ENCODE data around the gene RPTOR.

DNA sequence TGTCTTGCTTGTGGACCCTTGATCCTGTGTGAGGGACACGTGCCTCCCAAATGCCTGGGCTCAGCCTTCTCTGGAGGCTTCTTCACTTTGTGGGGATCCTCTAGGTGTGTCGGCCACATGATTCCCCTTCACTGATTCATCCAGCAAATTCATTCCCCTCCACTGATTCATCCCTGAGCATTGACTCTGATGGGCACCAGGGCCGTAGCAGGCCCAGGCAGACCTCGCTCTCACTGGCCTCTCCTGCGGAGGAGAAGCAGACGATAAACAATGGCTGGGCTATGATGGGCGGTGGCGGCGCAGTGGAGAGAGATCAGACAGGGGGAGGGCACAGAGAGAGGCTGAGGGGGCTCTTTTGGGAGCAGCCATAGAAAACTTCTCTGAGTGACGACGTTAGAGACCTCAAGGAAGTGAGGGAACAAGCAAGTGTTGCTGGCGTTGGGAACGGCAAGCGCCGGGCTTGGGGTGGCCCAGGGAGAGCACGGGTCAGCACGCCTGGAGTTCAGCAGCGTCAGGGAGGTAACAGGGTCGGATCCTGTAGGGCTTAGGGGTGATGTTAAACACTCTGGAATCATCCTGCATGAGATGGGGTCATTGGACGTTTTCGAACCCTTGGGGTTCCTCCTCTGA lies 17.5 kb upstream of the RPTOR start:
- TF ChIP-seq FOXM1 (IDR thresholded peaks at IDR 0.05; ENCODE audit: low read depth) (no peak), CTCF (IDR thresholded peaks at IDR 0.05) (no peak), YY1 (IDR thresholded peaks at IDR 0.05; ENCODE audit: low read depth) (no peak), JUND (IDR thresholded peaks at IDR 0.05) (no peak), MAX (IDR thresholded peaks at IDR 0.05; ENCODE audit: low read depth) (no peak), SMC3 (IDR thresholded peaks at IDR 0.05; ENCODE audit: low read depth, low read length) (no peak), REST (IDR thresholded peaks at IDR 0.05; ENCODE audit: low read depth, low read length) (no peak)
